Stimulated activated CD8-positive, alpha-beta memory T cell treated with anti-CD3 and anti-CD28 coated beads, Interleukin-12 subunit alpha, Interleukin-12 subunit beta, amount 100 ng/mL, for 24 hours (primary cell): ENCODE data around the gene BRD2.

Experiments used
- DNase-seq: peaks from one replicate; pipeline ENCODE4 v3.0.0-alpha.2; 2020; ENCODE audit errors: extremely low read depth

Gene BRD2

GRCh38 chr6:32993363-32993973, 25.1 kb downstream of the BRD2 start:
- no peak for DNase-seq

- no peak for DNase-seq
Measured at GRCh38 chr6:32995448-32995847, 27.1 kb downstream of the BRD2 start.

GRCh38 chr6:33000055-33000454, 31.7 kb downstream of the BRD2 start:
- no peak for DNase-seq

- DNase-seq: no peak
Measured at GRCh38 chr6:33001685-33002084, 33.3 kb downstream of the BRD2 start.

GRCh38 chr6:33004940-33005339, 36.5 kb downstream of the BRD2 start:
- DNase-seq: no peak

- no peak for DNase-seq
Measured at GRCh38 chr6:33007831-33008400, 39.5 kb downstream of the BRD2 start.

- DNase-seq: no peak
Measured at GRCh38 chr6:33008944-33009861, 40.8 kb downstream of the BRD2 start, which contains the start of gene HLA-DOA. Gene HLA-DOA, minus strand, starts transcription at chr6:33009591.

- DNase-seq: no peak
Measured at GRCh38 chr6:33010356-33010755, 42.0 kb downstream of the BRD2 start.

GRCh38 chr6:33013608-33014007, 45.2 kb downstream of the BRD2 start:
- DNase-seq: no peak

- no peak for DNase-seq
Measured at GRCh38 chr6:33014841-33015634, 46.6 kb downstream of the BRD2 start.

- no peak for DNase-seq
Measured at GRCh38 chr6:33015798-33016197, 47.4 kb downstream of the BRD2 start.

GRCh38 chr6:33017018-33017417, 48.6 kb downstream of the BRD2 start:
- DNase-seq: no peak

GRCh38 chr6:33017694-33018353, 49.4 kb downstream of the BRD2 start:
- no peak for DNase-seq

GRCh38 chr6:33018418-33018817, 50.0 kb downstream of the BRD2 start:
- no peak for DNase-seq

- no peak for DNase-seq
Measured at GRCh38 chr6:33018904-33019303, 50.5 kb downstream of the BRD2 start.

GRCh38 chr6:33019372-33019771, 51.0 kb downstream of the BRD2 start:
- no peak for DNase-seq

GRCh38 chr6:33021917-33022316, 53.5 kb downstream of the BRD2 start:
- no peak for DNase-seq

- DNase-seq: no peak
Measured at GRCh38 chr6:33023536-33023935, 55.1 kb downstream of the BRD2 start.

- DNase-seq: no peak
Measured at GRCh38 chr6:33024521-33024920, 56.1 kb downstream of the BRD2 start.

GRCh38 chr6:33028220-33028849, 59.9 kb downstream of the BRD2 start:
- no peak for DNase-seq
